ENCODE measurements around the gene SYVN1.

- TF ChIP-seq CTCF (IDR thresholded peaks at IDR 0.05; ENCODE audit: low read depth, low read length, missing input control): no peak
- TF ChIP-seq SP1 (IDR thresholded peaks at IDR 0.05): no peak
- no peak for TF ChIP-seq RAD21 (IDR thresholded peaks at IDR 0.05)
- TF ChIP-seq EGR1 (IDR thresholded peaks at IDR 0.05; ENCODE audit: low read depth in 2 of 2): no peak
- TF ChIP-seq YY1 (IDR thresholded peaks at IDR 0.05): no peak
- no peak for TF ChIP-seq JUND (IDR thresholded peaks at IDR 0.05)
- no peak for TF ChIP-seq HNF4A (conservative IDR thresholded peaks at IDR 0.05)
- TF ChIP-seq REST (IDR thresholded peaks at IDR 0.05): no peak
- TF ChIP-seq GABPA (IDR thresholded peaks at IDR 0.05 in 1 of 2, conservative IDR thresholded peaks at IDR 0.05 in 1 of 2): no peak
- TF ChIP-seq TAF1 (conservative IDR thresholded peaks at IDR 0.05): no peak
- TF ChIP-seq MAX (IDR thresholded peaks at IDR 0.05): no peak
- no peak for TF ChIP-seq FOXA1 (IDR thresholded peaks at IDR 0.05)
- no peak for TF ChIP-seq ZBTB33 (IDR thresholded peaks at IDR 0.05)
- no peak for TF ChIP-seq RXRA (IDR thresholded peaks at IDR 0.05)
Measured at GRCh38 chr11:65087827-65088226, 46.5 kb downstream of the SYVN1 start.

All from liver (tissue), 3 donors.